SKM-1 (cell line): ENCODE results near the gene TRAF3IP3.

Experiments used
- DNase-seq: peaks from one replicate; lab custom pipeline; 2025; ENCODE audit not compliant: unreplicated experiment; lab: John Stamatoyannopoulos, UW

TRAF3IP3 gene

GRCh38 chr1:209736490-209737117 is 19.2 kb upstream of the TRAF3IP3 start:
- no peak for DNase-seq

GRCh38 chr1:209737118-209737505 is 18.7 kb upstream of the TRAF3IP3 start:
- DNase-seq, result no peak

- DNase-seq, result no peak
These were observed 17.6 kb upstream of the TRAF3IP3 start for GRCh38 chr1:209738270-209738669.

GRCh38 chr1:209741193-209741592 is 14.7 kb upstream of the TRAF3IP3 start:
- no peak for DNase-seq

- no peak for DNase-seq
These were observed 14.0 kb upstream of the TRAF3IP3 start for GRCh38 chr1:209741889-209742288.

GRCh38 chr1:209742409-209743144 is 13.3 kb upstream of the TRAF3IP3 start:
- DNase-seq, result no peak

GRCh38 chr1:209743145-209743482 is 12.7 kb upstream of the TRAF3IP3 start:
- no peak for DNase-seq

GRCh38 chr1:209746451-209747165 is 9.2 kb upstream of the TRAF3IP3 start:
- DNase-seq, result no peak

GRCh38 chr1:209747580-209748262 is 8.1 kb upstream of the TRAF3IP3 start:
- DNase-seq, result peak; percentile 53

GRCh38 chr1:209748620-209749019 is 7.2 kb upstream of the TRAF3IP3 start:
- DNase-seq, result no peak

- no peak for DNase-seq
These were observed 6.6 kb upstream of the TRAF3IP3 start for GRCh38 chr1:209749205-209749604.

GRCh38 chr1:209749670-209750323 is 6.1 kb upstream of the TRAF3IP3 start:
- no peak for DNase-seq

GRCh38 chr1:209751627-209752231 is 4.1 kb upstream of the TRAF3IP3 start:
- DNase-seq, result no peak

- DNase-seq, result no peak
These were observed 3.0 kb upstream of the TRAF3IP3 start for GRCh38 chr1:209752890-209753289.

GRCh38 chr1:209755256-209755655 is 597 bp upstream of the TRAF3IP3 start:
- DNase-seq, result no peak

- DNase-seq, result peak; percentile 69
These were observed 977 bp downstream of the TRAF3IP3 start for GRCh38 chr1:209756615-209757445.

- DNase-seq, result no peak
These were observed 2.5 kb downstream of the TRAF3IP3 start for GRCh38 chr1:209758400-209758799.

GRCh38 chr1:209759829-209760359 is 4.0 kb downstream of the TRAF3IP3 start:
- DNase-seq, result no peak

GRCh38 chr1:209761011-209761635 is 5.3 kb downstream of the TRAF3IP3 start:
- no peak for DNase-seq
